ENCODE data around the gene URB1. TPM values are rescaled to one million over a fixed set of nuclear protein-coding genes. Genes with fewer than 3 reads are reported as not detected.
"Not testable (repeated sequence)": the region's sequence is repeated elsewhere in the genome, so short reads cannot be mapped to it uniquely, and the experiment has no call there.

Gene URB1
- total RNA-seq, 1 donor from 2014 or later: 18.5 TPM

DNA sequence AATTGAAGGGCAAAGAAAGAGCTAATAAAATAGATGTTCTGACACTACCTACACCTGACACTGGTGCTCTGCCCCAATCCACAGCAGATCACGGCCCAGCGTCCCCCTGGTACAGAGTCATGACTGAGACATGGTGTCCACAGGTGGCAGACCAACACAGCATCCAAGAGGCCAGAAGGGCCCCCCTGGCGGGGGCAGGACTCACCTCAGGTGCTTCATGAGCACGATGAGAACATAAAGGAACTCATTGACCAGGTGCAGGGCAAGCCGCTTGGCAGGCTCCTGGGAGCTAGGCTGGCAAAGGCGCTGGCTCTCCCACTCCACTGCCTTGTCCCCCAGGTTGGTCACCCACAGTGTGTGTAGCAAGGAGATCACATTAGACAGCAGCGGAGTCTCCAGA, 73.8 kb downstream of the URB1 start:
- DNase-seq: no peak

DNA sequence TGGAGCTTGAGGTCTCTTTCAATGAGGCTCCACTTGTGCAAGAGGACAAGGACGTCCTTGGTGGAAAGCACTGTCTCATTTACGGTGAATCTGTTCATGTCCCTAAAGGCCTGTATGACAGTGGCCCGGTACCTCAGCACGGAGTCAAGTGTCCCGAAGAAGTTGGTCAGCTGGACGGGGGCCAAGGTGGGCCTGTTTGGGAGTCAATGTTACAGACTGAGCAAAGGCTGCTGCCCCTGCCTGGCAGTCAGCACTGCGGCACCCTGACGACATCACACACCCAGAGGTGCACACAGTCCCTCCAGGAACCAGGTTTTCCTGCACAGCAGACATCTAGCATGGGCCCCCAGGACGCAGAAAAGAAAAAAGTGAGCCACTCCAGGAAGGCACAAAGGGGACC, 75.1 kb downstream of the URB1 start:
- DNase-seq: no peak

DNA sequence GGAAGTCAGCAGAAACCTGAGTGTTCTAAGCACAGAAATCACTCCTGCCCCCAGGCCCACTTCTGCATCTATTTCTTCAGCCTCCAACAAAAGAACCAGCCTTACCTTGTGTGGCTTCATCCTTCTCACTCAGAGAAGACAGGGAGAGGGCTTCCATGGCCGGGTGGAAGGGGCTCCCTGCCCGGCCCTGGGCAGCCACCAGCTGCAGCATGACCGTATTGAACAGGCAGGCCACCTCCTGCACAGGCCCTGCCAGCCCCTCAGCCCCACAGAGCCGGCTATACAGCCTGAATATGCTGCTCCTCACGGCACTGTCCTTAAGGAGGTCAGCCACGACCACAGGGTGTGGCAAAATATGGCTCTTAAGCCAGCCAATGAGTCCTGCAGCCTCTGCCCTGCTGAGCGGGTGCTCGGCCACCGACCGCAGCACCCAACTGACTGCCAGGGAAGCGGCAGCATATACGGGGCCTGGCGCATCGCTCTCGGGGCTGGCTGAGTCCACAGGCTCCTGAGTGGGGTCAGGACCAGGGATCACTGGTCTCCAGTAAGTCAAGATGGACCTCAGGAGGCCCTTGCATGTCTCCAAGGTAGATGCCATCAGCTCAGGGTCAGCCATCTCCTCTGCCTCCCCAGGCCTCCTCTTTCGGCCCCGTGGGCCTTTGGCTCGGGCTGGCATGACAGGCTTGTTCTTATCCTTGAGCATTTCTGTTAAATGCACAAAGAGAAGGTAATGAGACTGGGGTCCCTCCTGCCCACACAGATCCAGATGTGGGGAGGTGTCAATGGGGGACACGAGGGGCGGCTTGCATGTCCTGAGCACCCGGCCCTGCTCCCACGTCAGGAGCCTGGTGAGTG, 76.2 kb downstream of the URB1 start:
- no peak for DNase-seq

DNA sequence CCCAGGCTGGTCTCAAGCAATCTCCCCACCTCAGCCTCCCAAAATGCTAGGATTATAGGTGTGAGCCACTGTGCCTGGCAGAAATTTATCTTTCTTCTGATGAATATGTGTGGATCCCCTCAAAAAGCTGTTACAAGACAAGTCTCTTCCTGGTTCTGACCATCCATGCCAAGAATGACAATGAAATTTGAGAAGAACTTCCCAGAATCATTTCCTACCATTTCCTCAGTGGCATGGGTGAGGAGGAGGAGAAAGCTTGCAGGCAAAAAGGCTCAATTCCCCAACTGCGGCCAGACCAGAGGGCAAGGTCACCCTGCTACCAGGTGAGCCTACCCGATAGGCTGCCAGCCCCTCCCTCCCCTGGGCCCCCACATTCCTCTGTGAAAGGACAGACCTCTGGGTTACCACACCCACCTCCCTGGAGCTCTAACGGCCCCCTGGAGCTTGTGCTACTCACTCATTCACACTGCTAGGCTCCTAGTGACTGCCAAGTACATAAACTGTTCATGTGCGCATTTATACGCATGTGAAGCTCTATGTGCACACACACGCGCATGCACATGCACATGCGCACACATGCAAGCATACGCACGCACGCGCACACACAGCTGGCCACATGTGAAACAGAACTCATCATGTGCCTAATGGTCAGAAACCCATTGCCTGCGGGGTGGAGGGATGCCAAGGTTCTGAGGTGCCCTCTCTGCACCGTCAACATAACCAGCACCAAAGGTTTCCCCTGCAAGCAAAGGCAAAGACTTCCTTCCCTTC, 77.1 kb downstream of the URB1 start:
- peak; percentile 47 for DNase-seq

GRCh38 chr21:32314806-32315205, 78.0 kb downstream of the URB1 start:
- DNase-seq: no peak

GRCh38 chr21:32312976-32313375, 79.8 kb downstream of the URB1 start:
- DNase-seq: no peak

GRCh38 chr21:32312326-32312725, 80.5 kb downstream of the URB1 start:
- no peak for DNase-seq

DNA sequence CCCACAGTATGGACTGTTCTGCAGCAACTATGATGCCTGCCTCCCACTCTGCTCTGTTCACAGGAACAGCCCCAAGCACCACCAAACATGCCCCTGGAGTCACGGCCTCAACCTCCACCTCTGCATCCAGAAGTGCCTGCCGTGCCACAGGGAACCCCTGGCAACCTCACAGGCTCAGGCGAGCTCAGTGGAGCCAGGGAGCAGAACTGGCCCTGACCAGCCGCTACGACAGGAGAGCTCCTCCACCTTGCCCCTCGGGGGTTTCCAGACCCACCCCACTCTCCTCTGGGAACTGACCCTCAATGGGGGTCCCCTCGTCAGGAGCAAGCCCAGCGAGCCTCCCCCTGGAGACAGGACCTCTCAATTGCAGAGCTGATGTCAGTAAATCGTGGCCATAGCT, 81.2 kb downstream of the URB1 start:
- no peak for DNase-seq

GRCh38 chr21:32310976-32311375, 81.8 kb downstream of the URB1 start:
- DNase-seq: not testable (repeated sequence)

- no peak for DNase-seq
Measured at GRCh38 chr21:32309906-32310460, 82.8 kb downstream of the URB1 start.

DNA sequence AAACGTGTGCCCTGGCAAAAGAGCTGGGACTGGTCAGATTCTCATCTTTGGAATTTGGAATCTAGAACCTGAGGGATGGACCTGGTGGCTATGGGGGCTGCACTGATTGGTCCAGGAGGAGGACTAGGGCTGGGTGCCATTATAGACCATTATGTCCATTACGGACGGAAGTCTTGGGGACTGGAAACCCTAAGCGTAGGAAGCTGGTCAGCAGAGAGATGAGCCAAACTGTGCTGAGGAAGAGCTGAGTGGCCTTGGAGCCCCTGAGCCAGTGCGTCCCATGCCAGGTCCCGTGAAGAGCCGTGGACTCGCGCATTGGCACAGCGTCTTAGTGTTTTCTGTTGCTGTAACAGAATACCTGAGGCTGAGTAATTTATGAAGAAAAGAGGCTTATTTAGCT, 84.1 kb downstream of the URB1 start:
- DNase-seq: no peak

DNA sequence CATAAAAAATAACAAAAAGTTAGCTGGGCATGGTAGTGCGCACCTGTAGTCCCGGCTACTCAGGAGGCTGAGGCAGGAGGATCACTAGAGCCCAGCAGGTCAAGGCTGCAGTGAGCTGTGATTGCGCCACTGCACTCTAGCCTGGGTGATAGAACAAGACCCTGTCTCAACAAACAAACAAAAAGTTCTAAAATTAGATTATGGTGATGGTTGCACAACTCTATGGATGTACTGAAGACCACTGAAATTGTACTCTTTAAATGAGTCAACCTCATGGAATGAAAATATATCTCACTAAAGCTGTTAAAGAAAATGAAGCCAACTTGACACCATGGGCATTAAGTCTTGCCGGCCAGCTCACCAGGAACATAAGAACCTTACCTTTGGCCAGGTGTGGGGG, 85.1 kb downstream of the URB1 start:
- DNase-seq: no peak

GRCh38 chr21:32306021-32306780, 86.6 kb downstream of the URB1 start:
- DNase-seq: peak; percentile 68

DNA sequence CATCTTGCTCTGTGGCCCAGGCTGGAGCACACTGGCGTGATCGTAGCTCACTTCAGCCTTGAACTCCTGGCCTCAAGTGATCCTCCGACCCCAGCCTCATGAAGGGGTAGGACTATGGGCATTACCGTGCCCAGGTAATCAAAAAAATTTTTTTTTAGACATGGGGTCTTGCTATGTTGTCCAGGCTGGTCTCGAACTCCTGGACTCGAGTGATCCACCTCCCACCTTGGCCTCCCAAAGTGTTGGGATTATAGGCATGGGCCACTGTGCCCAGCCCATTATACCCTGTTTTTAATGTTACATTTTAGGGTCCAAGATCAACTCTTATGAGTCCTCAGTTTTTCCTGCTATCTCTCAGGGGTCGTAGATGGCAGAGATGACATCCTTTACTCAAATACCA, 87.8 kb downstream of the URB1 start:
- no peak for DNase-seq

- DNase-seq: no peak
Measured at GRCh38 chr21:32303385-32303784, 89.4 kb downstream of the URB1 start.

DNA sequence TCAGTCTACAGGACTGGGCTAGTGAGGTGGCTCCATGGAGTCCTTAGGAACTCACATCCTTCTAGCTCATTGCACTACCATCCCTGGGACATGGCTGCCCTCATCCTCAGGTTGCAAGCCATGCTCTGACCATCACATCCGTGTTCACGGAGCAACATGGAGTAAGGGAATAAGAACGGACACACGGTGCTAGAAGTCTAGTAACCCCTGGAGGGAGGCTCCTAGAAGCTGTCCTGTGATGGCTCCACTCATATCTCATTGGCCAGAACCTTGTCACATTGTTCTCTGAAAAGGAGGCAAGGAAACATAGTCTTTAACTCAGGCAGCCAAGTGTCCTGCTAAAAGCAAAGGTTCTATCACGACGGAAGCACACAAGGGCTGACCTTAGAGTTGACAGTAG, 90.3 kb downstream of the URB1 start:
- no peak for DNase-seq

DNA sequence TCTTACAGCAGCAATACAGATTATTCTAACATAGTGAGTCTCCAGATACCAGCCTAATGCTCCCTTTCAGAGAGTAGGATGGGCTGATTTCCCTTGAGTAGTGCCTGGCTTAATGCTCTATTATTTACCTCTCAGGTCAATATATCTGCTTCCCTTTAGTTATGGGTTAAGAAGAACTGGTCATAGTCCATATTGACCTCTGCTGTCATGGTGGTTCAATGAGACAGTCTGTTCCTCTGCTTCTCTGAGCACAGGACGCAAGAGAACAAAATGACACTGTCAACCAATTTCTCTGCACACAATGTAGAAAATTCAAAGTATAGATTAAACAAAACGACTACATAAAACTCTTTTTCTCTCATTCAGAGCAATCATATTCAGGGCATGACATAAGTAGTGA, 91.2 kb downstream of the URB1 start:
- no peak for DNase-seq

- DNase-seq: no peak
Measured at GRCh38 chr21:32300117-32300681, 92.6 kb downstream of the URB1 start.

- no peak for DNase-seq
Measured at GRCh38 chr21:32299695-32300094, 93.1 kb downstream of the URB1 start.

- no peak for DNase-seq
Measured at GRCh38 chr21:32298658-32299081, 94.1 kb downstream of the URB1 start, which contains the start of gene MRAP. MRAP (plus strand) TSS chr21:32298855; CDS start chr21:32298972, 117 bp downstream.

DNA sequence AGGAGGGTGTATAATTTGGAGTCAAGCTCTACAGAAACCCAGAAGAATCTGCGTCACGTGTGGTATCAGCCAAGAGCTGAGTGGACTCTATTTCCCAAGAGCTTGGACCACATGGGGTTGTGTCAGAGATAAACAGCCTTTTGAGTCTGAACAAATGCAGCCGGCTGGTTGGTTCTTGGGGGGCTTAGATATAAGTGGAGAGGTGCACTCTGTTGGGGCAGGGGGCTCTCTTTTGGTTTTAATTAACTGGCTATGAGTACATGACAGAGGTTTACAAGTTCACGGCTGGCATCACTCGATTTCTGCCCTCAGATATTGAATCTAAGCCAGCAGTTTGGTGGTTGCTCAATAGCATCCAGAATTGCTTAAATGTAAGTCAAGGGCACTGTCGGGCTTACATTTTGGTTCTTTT, 94.7 kb downstream of the URB1 start:
- no peak for DNase-seq

GRCh38 chr21:32297449-32297848, 95.4 kb downstream of the URB1 start:
- DNase-seq: no peak

Data from dermis blood vessel endothelial cell (primary cell).